Motor neuron (in vitro differentiated cells): Measurements from ENCODE around the gene FMNL3. TPM values are rescaled to one million over a fixed set of nuclear protein-coding genes. Genes with fewer than 3 reads are reported as not detected.

Source experiments
- ATAC-seq, 8 experiments: fragments of 200-7000 bp; cut with Tn5 transposase; replicated peaks in 6 of 8; 2 replicates each; pipeline ENCODE4 v1.8.0; 2021; ENCODE audit warnings: mild to moderate bottlenecking in 8 of 8, moderate library complexity in 8 of 8
- H3K27ac ChIP-seq, 2 donors: fragments of 250-450 bp; sonication (Bioruptor Pico); 2 replicates each; pipeline ENCODE4 v1.9.0; 2021; ENCODE audit warnings: antibody characterized with exemption in 2 of 2, mild to moderate bottlenecking in 2 of 2, moderate library complexity in 1 of 2
- H3K4me1 ChIP-seq, 2 donors: fragments of 250-450 bp; sonication (Bioruptor Pico); replicated peaks in 1 of 2; 2 replicates each; pipeline ENCODE4 v1.6.1; 2021; ENCODE audit warnings: antibody characterized with exemption in 2 of 2, mild to moderate bottlenecking in 2 of 2, moderate library complexity in 1 of 2
- H3K4me3 ChIP-seq, 5 donors: fragments of 250-450 bp; sonication (Bioruptor Pico); 2 replicates each; pipeline ENCODE4 v1.9.0; 2021; ENCODE audit warnings: antibody characterized with exemption in 5 of 5, mild to moderate bottlenecking in 5 of 5, moderate library complexity in 4 of 5
- WGBS, 10 experiments: fragments of 450-650 bp; shearing (Covaris generic); methylation state at CpG; one replicate each; pipeline ENCODE4 v1.0.0; 2022; 5-methylcytosine and 5-hydroxymethylcytosine counted together
- in situ Hi-C, 9 experiments: fragments of 400-800 bp; cut with MboI; loops; one replicate each; pipeline ENCODE4 v1.15.0; 2021; ENCODE audit warnings: low sequenced_read_pairs in 9 of 9, low pct_unique_long_range_greater_than_20kb in 2 of 9; ENCODE audit not compliant: unreplicated experiment in 9 of 9
- total RNA-seq, 8 experiments: library from RNA; unstranded; fragments of 300-600 nt; gene quantifications; 2 replicates each; pipeline versions ENCODE4 v1.2.3 to v1.2.4, GENCODE V29; 2022

FMNL3 gene
- total RNA-seq, 8 experiments from 2014 or later = 3.1 to 9.0 (median 5.1) TPM

DNA sequence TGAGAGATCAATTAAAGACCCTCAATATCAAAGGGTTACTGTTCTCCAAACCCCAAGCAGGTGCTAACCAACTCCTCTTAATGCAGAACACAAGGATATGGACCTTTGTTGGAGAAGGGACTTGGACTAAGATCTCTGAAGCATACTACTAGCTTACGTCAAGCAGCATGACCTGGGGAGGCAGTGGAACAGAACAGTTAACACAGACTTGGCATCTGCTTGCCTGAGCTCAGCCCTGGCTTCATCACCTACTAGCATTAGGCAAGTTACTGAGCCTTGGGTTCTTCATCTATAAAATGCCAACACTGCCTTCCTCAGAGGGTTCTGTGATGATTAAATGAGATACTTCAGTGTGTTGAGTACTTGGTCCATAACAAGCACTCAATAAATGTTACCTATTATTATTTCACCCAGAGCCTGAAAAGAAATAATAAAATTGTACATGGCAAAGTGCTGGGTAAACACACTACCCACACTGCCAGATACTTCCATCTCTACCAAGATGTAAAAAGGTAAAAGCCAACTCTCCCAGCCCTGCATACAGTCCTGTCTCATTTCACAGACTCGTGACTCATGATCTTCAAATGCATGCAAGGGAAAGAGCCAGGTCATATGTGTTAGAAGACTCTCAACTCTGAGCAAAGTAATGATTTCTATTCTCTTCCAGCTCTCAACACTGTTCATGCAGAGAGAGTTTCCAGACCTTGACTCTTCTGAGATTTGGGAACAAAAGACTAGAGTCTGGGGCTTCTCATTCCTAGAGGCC is 39.7 kb downstream of the FMNL3 start:
- H3K27ac ChIP-seq = no peak overlapping the region
- ATAC-seq = peak in 2 of 8 experiments; percentile 85 to 90
- H3K4me3 ChIP-seq = no peak overlapping the region
- in situ Hi-C loops = no loop called here
- peaks cover 0 to 7% of the 10 kb centered on the region in 2 donors for H3K4me1 ChIP-seq
- whole genome bisulfite sequencing, 10 experiments = 44 to 100% (median 97%) methylated on average over 1 to 2 of the region's 2 CpGs

DNA sequence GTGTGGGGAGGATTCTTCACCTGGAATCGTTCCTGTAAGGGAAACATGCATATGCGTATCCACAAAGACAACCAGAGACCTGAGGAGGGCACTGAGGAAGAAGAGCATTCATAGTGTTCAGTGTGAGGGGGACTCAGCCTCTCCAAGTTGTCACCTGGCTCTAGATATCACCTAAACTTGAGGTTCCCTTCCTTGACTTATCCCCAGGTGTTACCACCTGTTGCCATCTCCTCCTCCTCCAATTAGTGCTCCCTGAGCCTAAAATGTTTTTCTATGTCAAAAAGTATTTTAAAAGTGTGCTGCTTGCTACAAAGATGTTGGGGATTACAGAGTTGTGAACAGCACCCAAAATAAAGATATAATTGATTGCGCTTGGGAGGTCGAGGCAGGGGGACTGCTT is 41.0 kb downstream of the FMNL3 start:
- H3K4me3 ChIP-seq = no peak overlapping the region
- no peaks in the 10 kb centered on the region for H3K4me1 ChIP-seq
- WGBS, 10 experiments = 71 to 100% (median 84%) methylated on average over 2 to 4 of the region's 4 CpGs; no CpG with 5 or more reads in 3 of the 10 experiments
- in situ Hi-C loops = no loop called here
- H3K27ac ChIP-seq = no peak overlapping the region
- ATAC-seq = no peak

DNA sequence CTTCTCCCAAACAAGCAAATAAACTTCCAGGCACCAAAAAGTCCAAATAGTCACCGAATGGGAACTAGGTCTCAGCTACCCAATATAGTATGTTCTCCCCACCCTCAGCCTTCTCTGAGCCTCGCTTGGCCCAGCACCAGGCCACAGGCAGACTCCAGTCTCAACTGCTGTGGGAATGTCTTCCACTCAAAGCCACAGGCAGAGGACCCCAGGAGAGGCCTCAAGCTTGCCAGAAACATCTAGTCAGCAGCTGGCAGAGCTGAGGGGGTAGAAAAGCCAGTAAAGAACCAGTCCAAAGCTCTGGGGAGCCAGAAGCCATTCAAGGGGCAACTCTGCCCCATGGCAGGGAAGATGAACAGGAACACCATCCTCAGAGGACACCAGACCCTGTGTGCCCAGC is 41.8 kb downstream of the FMNL3 start:
- no peak overlapping the region for H3K4me3 ChIP-seq
- 67 to 100% (median 83%) methylated on average over 1 to 2 of the region's 2 CpGs; no CpG with 5 or more reads in 3 of the 10 experiments for WGBS, 10 experiments
- no peaks in the 10 kb centered on the region for H3K4me1 ChIP-seq
- no peak overlapping the region for H3K27ac ChIP-seq
- ATAC-seq = no peak
- in situ Hi-C loops = no loop called here

DNA sequence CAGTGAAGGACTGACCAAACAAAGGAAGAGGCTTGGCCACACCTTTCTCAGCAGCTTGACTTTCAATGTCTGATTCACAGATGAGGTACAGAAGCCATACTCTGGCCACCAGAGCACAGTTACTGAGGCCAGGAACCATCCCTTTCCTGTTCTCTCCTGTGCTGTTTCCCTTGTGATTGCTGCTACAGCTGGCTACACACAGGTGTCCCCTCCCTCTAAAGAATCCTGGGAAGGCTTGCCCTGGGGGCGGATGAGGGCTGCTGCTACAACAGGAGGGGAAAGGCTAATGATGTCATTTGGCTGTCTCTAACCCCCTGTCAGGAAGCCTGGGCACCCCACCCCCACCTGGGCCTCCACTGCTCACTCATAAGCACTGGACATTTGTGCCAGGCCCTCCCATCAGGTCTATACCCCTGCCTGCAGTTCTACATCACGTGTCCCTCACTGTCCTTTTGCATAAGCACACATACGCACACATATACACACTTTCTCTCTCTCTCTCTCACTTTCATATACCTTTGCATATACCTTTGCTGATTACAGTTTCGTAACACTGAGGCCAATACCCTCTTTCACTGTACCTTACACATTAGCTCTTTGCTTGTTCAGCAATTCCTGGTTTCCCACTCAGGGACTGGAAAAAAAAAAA is 42.5 kb downstream of the FMNL3 start:
- H3K4me3 ChIP-seq = no peak overlapping the region
- in situ Hi-C loops = no loop called here
- ATAC-seq = peak in 2 of 8 experiments; percentile 17 to 27
- H3K4me1 ChIP-seq = no peaks in the 10 kb centered on the region
- H3K27ac ChIP-seq = no peak overlapping the region
- 50 to 100% (median 93%) methylated on average over 1 to 4 of the region's 4 CpGs; no CpG with 5 or more reads in 2 of the 10 experiments for WGBS, 10 experiments

DNA sequence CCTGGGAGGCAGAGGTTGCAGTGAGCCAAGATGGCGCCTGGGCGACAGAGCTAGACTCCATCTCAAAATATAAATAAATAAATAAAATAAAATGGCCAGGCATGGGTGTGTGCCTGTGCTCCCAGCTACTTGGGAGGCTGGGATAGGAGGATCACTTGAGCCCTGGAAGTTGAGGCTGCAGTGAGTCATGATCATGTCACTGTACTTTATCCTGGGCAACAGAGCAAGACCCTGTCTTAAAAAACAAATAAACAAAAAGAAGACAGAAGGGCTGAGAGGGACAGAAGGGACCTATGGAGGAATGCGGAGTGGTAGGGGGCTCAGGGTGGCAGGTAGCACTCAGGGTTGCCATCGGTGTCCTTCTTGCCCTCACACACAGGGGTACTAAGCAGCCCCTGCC is 43.0 kb downstream of the FMNL3 start:
- H3K27ac ChIP-seq = no peak overlapping the region
- no peak for ATAC-seq
- WGBS, 10 experiments = 83 to 100% (median 97%) methylated on average over 1 to 2 of the region's 4 CpGs; no CpG with 5 or more reads in 2 of the 10 experiments
- H3K4me1 ChIP-seq = no peaks in the 10 kb centered on the region
- in situ Hi-C loops = no loop called here
- H3K4me3 ChIP-seq = no peak overlapping the region

DNA sequence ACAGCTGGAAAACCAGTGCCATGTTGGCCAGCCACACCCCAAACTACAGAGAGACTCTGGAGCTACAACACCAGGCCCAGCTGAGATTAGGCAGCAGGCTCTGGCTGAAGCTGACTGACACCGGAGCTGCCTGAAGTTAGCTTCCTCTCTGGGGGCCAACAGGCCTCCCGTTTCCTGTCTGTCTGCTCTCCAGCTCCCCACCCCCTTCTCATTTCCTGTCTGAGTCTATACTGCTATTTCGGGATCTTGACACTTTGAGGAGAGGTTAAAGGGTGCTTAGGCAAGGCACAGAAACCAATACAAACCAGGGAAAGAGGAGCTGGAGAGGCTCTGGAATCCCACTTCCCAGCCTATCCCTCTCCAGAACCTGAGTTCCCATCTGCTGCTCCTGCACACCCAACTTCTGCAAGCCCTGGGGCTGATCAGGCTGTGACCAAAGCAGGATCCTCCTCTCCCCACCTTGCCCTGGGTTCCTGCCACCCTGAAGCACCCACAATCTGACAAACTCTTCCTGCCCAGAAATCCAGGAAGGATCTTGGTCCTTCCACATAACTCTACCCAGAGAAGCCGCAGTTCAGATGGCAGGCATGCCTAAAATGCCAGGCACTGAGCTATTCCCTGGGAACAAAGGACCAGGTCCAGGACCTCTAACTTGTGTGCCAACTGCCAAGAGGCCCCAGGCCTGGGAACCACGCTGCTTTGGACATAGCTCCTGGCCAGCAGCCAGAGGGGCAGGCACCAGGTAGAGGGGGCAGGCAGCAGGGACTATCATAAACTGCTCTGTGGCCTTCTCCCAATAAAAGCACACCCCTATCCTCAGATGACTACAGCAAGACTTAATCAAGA is 44.0 kb downstream of the FMNL3 start:
- in situ Hi-C loops = no loop called here
- H3K4me3 ChIP-seq = no peak overlapping the region
- WGBS, 10 experiments = 0 to 100% (median 64%) methylated on average over 1 to 5 of the region's 5 CpGs; no CpG with 5 or more reads in 3 of the 10 experiments
- peak in 4 of 8 experiments; percentile 11 to 81 (median 50) for ATAC-seq
- H3K27ac ChIP-seq = no peak overlapping the region
- H3K4me1 ChIP-seq = no peaks in the 10 kb centered on the region

DNA sequence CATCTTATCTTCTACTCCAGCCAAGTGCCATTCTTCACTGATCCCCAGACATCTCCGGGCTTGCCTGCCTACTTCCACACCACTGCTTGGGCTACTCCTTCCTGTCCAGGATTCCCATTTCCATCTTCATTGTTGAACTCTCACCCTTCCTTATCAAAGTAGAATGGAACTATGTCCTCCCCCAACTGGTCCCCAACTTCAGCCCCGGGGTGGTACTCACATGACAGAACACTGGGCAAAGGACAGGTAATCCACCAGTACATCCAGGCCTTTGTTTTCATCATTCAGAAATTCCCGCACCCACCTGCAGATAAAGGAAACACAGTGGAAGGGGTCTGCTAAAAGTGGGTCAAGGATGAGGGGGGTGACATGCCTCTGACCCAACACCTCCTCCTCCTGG is 45.5 kb downstream of the FMNL3 start:
- 86 to 100% (median 92%) methylated on average over 1 to 2 of the region's 3 CpGs; no CpG with 5 or more reads in 5 of the 10 experiments for WGBS, 10 experiments

DNA sequence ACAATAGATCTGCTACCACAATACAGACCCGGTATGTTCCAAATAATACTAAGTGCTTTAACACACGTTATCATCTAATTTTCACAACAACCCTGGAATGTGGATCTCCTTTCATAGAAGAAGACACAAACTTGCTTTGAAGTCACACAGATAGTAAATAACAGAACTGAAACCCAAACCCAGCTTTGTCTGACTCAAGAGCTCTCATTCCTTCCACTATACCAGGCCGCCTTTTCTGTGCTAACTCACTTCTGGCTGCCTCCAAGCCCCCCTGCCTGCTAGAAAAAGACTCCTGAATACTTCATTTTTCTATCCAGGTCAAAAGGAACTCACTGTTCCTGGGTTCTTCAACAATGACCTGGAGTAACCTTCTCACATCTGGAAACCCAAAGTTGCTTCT is 46.0 kb downstream of the FMNL3 start:
- Histone ChIP-seq H3K4me3 (no peak overlapping the region), H3K4me1 (no peaks in the 10 kb centered on the region), H3K27ac (no peak overlapping the region)
- WGBS, 10 experiments = 84 to 100% (median 93%) methylated on average over 1 to 3 of the region's 3 CpGs; no CpG with 5 or more reads in 1 of the 10 experiments
- ATAC-seq = no peak
- in situ Hi-C loops = no loop called here

More for the DNA sequence above, 45.5 kb downstream of the FMNL3 start:
- no peak for ATAC-seq
- in situ Hi-C loops = no loop called here
- Histone ChIP-seq H3K4me3 (no peak overlapping the region), H3K4me1 (no peaks in the 10 kb centered on the region), H3K27ac (no peak overlapping the region)

DNA sequence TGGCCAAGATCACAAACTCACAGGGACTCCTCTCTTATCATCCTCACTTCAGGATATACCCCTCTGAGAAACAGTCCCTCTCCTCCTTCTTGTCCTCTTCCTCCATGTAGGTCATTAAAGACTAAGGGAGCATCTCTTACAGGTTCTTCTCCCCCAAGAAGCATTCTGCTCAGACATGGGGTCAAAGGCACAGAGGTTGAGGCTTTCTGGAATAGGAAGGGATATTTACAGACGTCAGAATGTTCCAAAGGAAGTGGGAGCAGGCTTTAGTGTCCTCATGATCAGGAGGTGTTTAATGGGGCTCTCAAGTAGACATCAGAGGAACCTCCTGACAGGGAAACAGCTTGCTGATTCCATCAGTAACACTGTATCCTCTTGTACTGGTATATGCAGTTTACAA is 47.5 kb downstream of the FMNL3 start:
- Histone ChIP-seq H3K27ac (no peak overlapping the region), H3K4me3 (no peak overlapping the region), H3K4me1 (no peaks in the 10 kb centered on the region)
- 67 to 100% (median 100%) methylated on average over 1 of the region's 1 CpG; no CpG with 5 or more reads in 5 of the 10 experiments for WGBS, 10 experiments
- in situ Hi-C loops = no loop called here
- ATAC-seq = no peak

DNA sequence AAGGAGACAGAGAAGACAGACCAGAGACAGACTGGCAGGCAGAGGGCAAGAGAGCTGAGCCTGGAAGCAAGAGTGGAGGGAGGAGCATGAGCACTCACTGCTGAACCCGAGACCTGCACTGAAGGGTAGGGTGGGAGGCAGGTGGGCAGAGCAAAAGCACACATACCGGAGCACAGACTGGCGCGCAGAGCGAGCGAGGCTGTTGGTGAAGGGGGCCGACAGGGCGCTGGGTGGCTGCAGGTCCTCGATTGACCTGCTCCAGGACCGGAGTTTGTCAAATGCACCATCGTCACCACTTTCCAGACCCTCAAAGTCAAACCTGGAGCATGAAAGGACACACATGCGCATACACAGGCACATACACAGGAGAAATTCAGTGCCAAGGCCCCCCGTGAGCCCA is 48.9 kb downstream of the FMNL3 start:
- Histone ChIP-seq H3K4me3 (no peak overlapping the region), H3K4me1 (no peaks in the 10 kb centered on the region), H3K27ac (no peak overlapping the region)
- no peak for ATAC-seq
- 74 to 85% (median 84%) methylated on average over 3 to 5 of the region's 13 CpGs; no CpG with 5 or more reads in 7 of the 10 experiments for WGBS, 10 experiments
- in situ Hi-C loops = no loop called here

DNA sequence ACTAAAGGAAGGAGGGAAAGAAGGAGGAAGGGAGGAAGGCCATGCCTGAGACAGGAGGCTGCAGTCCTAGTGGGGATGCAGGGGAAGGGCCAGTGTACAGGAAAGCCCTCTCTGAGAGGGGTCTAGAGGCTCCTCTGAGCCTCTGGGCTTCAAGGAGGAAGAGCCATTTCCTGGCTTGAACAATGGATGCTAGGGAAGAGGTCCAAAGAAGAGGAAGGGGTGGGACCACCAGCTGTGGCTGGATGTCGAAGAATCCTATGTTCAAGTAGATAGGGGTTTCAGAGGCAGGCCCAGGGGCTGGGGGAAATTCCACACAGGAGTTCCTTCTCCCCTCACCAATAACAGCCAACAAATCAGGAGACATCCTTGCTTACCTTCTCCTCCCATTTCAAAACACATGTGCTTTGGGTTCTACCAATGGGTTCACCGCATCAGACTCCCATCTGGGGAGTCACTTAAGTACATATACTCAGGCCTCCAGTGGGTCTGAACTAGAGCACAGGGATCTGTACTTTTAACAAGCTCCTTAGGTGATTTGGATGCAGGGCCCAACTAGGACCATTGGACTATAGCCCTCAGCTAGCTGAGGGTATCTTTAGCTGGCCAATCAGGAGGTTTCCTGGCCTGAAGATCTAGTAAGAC is 51.5 kb downstream of the FMNL3 start:
- in situ Hi-C loops = no loop called here
- no peak for ATAC-seq
- H3K4me3 ChIP-seq = no peak overlapping the region
- no peak overlapping the region for H3K27ac ChIP-seq
- no peaks in the 10 kb centered on the region for H3K4me1 ChIP-seq
- 50 to 100% (median 89%) methylated on average over 1 to 2 of the region's 2 CpGs; no CpG with 5 or more reads in 4 of the 10 experiments for WGBS, 10 experiments

DNA sequence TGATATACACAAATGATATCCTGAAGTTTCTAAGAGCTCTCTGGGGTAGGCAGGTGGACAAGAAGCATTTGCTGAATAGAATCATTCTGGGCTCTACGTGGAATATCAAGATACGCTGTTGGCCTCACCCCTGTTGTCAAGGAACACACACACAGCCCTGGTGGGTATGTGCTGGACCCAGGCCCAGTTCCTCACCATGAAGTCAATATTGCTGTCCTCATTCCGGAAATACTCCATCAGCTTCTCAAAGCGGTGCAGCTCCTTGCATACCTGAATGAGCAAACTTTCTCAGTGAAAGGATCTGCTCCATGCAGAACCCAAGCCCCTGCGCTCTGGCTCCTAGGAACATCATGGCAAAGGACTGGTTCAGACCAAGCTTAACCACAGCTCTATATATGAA is 52.5 kb downstream of the FMNL3 start:
- in situ Hi-C loops = no loop called here
- no peak overlapping the region for H3K27ac ChIP-seq
- WGBS, 10 experiments = 60 to 100% (median 94%) methylated on average over 1 to 4 of the region's 5 CpGs; no CpG with 5 or more reads in 1 of the 10 experiments

More for the DNA sequence above, 52.5 kb downstream of the FMNL3 start:
- H3K4me3 ChIP-seq = no peak overlapping the region
- no peaks in the 10 kb centered on the region for H3K4me1 ChIP-seq
- ATAC-seq = peak in 1 of 8 experiments; percentile 92
